Hematopoietic multipotent progenitor cell treated with erythropoietin and hydrocortisone succinate and interleukin-3 and kit ligand, for 8 days (in vitro differentiated cells): ENCODE measurements around the gene P2RY11.

Experiments used
- DNase-seq: peaks from one replicate; pipeline ENCODE4 v3.0.0-alpha.2; 2015

P2RY11 gene

GRCh38 chr19:10093295-10094186, 18.0 kb upstream of the P2RY11 start:
- no peak for DNase-seq

GRCh38 chr19:10095622-10095947, 15.9 kb upstream of the P2RY11 start:
- no peak for DNase-seq

GRCh38 chr19:10095948-10096614, 15.4 kb upstream of the P2RY11 start:
- DNase-seq = peak; percentile 90

GRCh38 chr19:10096615-10096963, 14.9 kb upstream of the P2RY11 start:
- no peak for DNase-seq

GRCh38 chr19:10100163-10100785, 11.2 kb upstream of the P2RY11 start:
- no peak for DNase-seq

GRCh38 chr19:10102787-10103236, 8.7 kb upstream of the P2RY11 start:
- DNase-seq = no peak

GRCh38 chr19:10104130-10104513, 7.4 kb upstream of the P2RY11 start:
- no peak for DNase-seq

- DNase-seq = peak; percentile 81
Measured at GRCh38 chr19:10104665-10105508, 6.6 kb upstream of the P2RY11 start.

- peak; percentile 38 for DNase-seq
Measured at GRCh38 chr19:10105509-10106099, 5.9 kb upstream of the P2RY11 start.

- peak; percentile 99 for DNase-seq
Measured at GRCh38 chr19:10106100-10106936, 5.2 kb upstream of the P2RY11 start, which contains the start of gene PPAN. TSS of gene PPAN (plus strand) at chr19:10106362. CDS start at chr19:10106395, 33 bp downstream.

- DNase-seq = no peak
Measured at GRCh38 chr19:10107254-10107653, 4.2 kb upstream of the P2RY11 start.

GRCh38 chr19:10107817-10108367, 3.6 kb upstream of the P2RY11 start:
- DNase-seq = no peak

GRCh38 chr19:10109528-10109927, 2.0 kb upstream of the P2RY11 start:
- no peak for DNase-seq

GRCh38 chr19:10110076-10110971, 1.2 kb upstream of the P2RY11 start:
- no peak for DNase-seq

GRCh38 chr19:10110972-10111317, 548 bp upstream of the P2RY11 start:
- DNase-seq = no peak

- no peak for DNase-seq
Measured at GRCh38 chr19:10112037-10112761, 706 bp downstream of the P2RY11 start.

- DNase-seq = peak; percentile 63
Measured at GRCh38 chr19:10112895-10113591, 1.6 kb downstream of the P2RY11 start.

- DNase-seq = no peak
Measured at GRCh38 chr19:10113592-10113963, 2.1 kb downstream of the P2RY11 start.
